ENCODE measurements around the gene SLBP.
"Not testable (repeated sequence)": the region's sequence is repeated elsewhere in the genome, so short reads cannot be mapped to it uniquely, and the experiment has no call there.

SLBP gene

DNA sequence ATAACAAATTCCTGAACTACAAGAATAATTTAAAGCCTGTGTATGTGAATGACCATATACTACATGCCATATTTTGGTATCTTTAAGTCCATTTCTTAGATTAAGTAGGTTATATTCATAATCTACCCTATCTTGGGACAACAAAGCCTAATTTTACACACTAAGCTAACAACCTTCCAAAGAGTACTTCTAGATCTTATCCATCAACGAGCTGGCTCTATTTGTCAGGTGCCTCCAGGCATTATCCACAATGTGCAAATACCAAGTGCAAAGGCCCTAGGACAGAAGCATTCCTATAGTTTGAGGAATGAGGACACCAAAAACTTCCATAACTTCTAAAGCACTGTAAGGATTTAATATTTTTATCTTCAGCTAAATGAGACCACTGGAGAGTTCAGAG is 3.5 kb downstream of the SLBP start:
- no peak for DNase-seq

GRCh38 chr4:1706358-1706757 is 5.8 kb downstream of the SLBP start:
- no peak for DNase-seq

GRCh38 chr4:1705732-1706131 is 6.4 kb downstream of the SLBP start:
- no peak for DNase-seq

- no peak for DNase-seq
These were observed 8.3 kb downstream of the SLBP start for GRCh38 chr4:1703867-1704266.

DNA sequence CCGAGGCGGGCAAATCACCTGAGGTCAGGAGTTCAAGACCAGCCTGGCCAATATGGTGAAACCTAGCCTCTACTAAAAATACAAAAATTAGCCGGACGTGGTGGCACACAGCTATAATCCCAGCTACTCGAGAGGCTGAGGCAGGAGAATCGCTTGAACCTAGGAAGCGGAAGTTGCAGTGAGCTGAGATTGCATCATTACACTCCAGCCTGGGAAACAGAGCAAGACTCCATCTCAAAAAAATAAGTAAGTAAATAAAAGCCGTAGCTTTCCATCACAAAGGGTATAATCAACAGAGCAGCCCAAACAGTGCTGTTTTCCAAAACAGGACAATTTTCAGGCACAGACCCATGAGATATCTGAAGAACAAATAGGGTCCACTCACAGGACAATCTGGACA is 10.4 kb downstream of the SLBP start:
- DNase-seq = not testable (repeated sequence)

- peak; percentile 85 for DNase-seq
These were observed 16.2 kb downstream of the SLBP start for GRCh38 chr4:1695913-1696312.

DNA sequence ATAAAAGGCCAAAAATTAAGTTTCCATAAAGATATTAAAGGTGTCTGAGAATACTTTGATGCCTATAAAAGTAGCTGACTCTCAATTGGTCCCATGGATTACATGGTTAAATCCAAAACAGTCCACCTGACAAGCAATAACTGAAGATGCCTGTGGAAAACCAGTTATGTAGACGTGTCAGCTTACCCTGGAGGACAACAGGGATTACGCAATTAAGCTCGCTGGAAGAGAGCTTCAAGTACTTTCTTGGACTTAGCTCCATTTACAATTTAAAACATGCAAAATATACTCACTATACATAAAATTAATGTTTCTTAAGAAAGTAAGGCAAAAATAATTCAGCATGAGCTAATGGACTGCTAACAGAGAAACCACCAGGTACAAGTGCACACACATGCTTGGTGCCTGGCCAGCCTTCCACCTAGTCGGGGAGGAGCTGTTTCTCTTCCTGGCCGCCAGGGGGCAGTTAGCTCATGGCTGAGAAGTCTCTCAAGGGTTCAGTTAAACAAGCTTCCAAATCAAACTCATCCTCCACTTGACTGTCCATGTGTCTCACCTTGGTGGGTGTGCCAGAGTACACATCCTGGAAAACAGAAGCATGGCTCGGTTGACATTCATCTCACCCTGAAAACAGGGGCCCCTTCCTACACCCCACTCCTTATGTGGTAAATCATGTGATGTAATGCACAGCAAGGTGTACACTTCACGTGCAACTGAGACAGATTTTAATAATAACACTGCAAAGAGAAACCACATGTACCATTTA is 18.8 kb downstream of the SLBP start:
- peak; percentile 71 for DNase-seq

DNA sequence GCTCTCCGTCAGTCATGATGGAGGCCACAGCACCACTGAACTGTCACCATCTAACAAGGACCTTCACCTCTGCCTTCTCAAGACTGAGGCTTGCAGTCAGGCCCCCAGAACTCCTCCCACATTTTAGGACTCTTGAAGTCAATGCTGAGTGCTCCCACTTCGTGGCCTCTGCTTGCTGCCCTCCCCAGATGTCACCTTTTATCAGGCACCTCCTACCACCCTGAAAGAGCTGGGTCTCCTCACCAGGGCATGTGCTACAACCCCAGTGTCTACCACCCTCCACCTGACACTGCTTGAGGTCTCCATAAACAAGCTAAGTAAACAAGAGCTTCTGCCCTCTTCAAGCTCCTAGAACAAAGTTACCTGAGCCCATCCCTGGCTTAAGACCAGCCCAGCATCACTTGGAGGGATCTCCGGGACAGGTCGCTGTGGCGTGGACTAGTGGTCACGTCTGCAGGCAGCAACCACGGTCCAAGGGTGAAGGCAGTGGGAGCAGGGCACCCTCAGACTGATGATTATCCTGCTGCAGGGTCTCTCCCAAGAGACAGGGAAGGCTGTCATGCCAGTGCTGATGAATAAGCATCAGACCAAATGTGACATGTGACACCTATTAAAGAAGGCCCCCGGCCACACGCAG is 20.3 kb downstream of the SLBP start:
- no peak for DNase-seq

DNA sequence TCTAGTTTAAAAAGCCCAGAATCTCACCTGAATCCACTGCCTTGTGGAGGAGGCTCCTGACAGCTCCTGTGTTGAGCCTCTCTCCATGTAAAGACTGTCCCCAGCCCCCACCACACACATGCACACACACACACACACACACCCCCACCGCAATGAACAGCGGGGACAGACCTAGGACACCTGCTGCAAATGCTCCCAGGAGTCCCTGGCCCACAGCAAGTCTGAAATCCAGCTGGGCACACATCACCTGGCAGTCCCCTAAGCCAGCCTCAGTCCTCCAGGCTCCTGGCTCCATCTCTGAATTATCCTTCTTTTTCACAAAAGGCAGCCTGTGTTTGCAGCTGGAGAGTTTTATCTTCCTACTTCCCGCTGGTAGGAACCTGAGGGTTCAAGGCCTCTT is 21.4 kb downstream of the SLBP start:
- no peak for DNase-seq

DNA sequence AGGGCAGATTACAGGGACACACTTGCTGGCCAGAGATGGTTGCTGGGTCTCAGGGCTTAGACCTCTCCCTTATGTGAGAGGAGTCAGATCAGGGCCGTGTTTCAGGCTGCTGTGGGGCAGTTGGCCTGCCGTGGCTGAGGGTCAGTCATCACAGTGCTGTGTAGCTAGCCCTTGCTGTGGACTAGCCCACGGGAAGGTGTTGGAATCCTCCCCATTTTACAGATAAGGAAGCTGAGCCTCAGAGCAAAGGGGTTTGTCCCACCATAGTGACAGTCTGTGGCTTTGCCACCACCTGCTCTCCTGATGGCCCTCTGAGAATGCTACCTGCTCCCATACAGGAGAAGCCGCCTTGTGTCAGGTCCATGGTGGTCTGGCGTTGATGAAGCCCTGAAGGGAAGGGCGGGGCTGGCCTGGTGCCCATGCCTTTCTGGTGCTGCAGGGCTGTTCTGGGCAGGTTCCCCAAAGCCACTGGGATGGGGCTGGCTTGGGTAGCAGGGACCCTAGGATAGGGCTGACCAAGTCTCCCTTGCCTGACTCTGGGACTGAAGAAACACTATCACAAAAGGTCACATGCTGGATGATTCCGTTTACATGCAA is 25.6 kb downstream of the SLBP start:
- no peak for DNase-seq

DNA sequence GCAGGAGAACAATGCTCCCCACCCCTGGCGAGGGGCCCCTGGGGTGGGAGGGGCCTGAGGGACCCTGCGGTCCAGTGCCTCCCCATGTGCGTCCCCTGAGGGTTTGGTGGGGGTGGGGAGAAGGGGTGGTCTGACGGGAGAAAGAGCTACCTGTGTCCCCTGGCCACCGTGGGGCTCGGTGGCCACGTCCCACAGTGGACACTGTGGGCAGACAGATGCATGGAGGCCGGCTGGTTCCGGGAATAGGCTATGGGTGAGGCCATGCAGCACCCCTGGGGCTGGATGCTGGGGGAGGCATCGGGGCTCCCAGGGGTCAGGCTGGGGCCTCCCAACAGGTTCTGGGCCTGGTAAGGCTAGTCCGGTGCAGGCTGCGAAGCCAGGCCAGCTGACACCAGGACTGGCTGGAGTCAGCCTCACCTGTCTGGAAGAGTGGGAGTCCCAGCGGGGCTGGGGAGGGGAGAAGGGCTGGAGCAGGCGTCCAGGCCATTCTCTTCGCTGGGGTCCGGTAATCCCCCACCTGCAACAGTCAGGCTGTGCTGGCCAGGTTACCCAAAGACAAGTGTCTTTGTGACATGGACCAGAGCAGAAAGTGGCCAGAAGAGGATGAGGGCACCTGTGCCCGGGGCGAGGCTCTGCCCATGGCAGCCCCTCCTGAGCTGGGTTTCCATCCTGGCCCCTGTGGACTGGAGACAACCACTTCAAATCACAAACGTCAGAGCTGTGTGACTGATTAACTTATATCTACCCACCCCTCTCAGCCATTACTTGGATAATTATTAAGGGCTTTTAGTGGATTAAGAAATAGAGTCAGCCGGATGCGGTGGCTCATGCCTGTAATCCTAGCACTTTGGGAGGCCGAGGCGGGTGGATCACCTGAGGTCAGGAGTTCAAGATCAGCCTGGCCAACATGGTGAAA is 26.6 kb downstream of the SLBP start:
- no peak for DNase-seq

GRCh38 chr4:1684506-1685234 is 27.4 kb downstream of the SLBP start:
- peak; percentile 94 for DNase-seq

GRCh38 chr4:1683736-1684505 is 28.2 kb downstream of the SLBP start, which contains the start of gene FAM53A:
FAM53A (minus strand) TSS chr4:1684313; CDS start chr4:1668741, 15,572 bp downstream.
- peak; percentile 62 for DNase-seq

GRCh38 chr4:1683261-1683735 is 28.8 kb downstream of the SLBP start:
- no peak for DNase-seq

GRCh38 chr4:1682860-1683259 is 29.3 kb downstream of the SLBP start:
- no peak for DNase-seq

- DNase-seq = no peak
These were observed 33.9 kb downstream of the SLBP start for GRCh38 chr4:1678244-1678643.

GRCh38 chr4:1676605-1677525 is 35.3 kb downstream of the SLBP start:
- no peak for DNase-seq

GRCh38 chr4:1675802-1676137 is 36.3 kb downstream of the SLBP start:
- no peak for DNase-seq

DNA sequence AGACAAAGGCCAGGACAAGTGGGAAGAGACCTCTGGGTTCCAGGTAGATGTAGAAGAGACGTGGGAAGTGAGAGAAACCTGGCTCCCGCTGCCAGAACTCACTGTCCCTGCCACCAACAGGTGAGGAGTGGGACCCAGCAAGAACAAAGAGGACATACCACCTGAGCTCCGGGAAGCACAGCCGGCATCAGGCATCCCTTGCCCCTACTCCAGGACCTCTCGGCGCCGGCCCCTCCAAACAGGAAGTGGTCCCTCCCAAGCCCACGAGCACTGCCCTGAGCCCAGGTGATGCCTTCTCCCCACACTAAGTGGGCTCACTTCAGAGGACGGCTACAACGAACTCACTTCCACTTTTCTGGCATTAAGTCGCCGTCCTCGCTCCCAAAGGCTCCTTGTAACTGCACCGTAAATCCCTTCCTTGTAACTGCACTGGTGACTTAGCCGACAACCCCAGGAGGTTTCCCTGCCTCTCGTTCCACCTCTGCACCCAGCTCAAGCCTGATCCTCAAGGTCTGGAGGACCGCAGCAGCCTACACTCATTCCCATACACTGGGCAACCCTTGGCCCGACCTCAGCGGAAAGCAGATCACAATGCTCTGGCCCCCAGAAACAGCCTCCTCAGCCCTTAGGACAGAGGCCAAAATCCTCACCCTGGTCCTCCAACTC is 36.9 kb downstream of the SLBP start:
- DNase-seq = no peak

- no peak for DNase-seq
These were observed 37.4 kb downstream of the SLBP start for GRCh38 chr4:1674682-1675081.
